Ovary (tissue), 9 donors: Measurements from ENCODE around the gene RSRC2. TPM values are rescaled to one million over a fixed set of nuclear protein-coding genes. Genes with fewer than 3 reads are reported as not detected.
"Not testable (repeated sequence)": the region's sequence is repeated elsewhere in the genome, so short reads cannot be mapped to it uniquely, and the experiment has no call there.

ENCODE experiments used
- DNase-seq, 5 donors: peaks; one replicate each; pipeline ENCODE4 v3.0.0-alpha.2; 2019 to 2020
- H3K27ac ChIP-seq, 2 donors: fragments of 200-600 bp; one replicate each; pipeline versions ENCODE4 v1.5.1 to v1.8.0; 2019 to 2022
- H3K27me3 ChIP-seq: fragments of 200-600 bp; one replicate; pipeline ENCODE4 v1.8.0; 2022
- H3K36me3 ChIP-seq: fragments of 200-600 bp; sonication (generic); one replicate; pipeline ENCODE4 v1.5.1; 2019
- H3K4me1 ChIP-seq: one replicate; pipeline ENCODE4 v1.8.1; 2013; ENCODE audit warnings: mild to moderate bottlenecking, moderate library complexity; ENCODE audit not compliant: insufficient read depth
- H3K4me3 ChIP-seq: fragments of 200-600 bp; sonication (generic); one replicate; pipeline ENCODE4 v1.5.1; 2017
- H3K9me3 ChIP-seq, 2 donors: fragments of 200-600 bp in 1 of 2; sonication (generic) in 1 of 2; one replicate each; pipeline versions ENCODE4 v1.5.1 to v1.8.1; 2013 to 2019; ENCODE audit warnings: mild to moderate bottlenecking in 1 of 2, moderate library complexity in 1 of 2
- CTCF ChIP-seq, 3 donors: fragments of 450-650 bp in 2 of 3; fragments of 200-600 bp in 1 of 3; IDR thresholded peaks; one replicate each; pipeline versions ENCODE4 v1.5.1 to v1.8.0; 2016 to 2022; ENCODE audit warnings: antibody characterized with exemption in 3 of 3, mild to moderate bottlenecking in 1 of 3
- EP300 ChIP-seq: sonication (generic); formaldehyde crosslinking; IDR thresholded peaks from one replicate; pipeline ENCODE4 v1.6.1; 2017; ENCODE audit warnings: antibody characterized with exemption
- POLR2A ChIP-seq: fragments of 450-650 bp; IDR thresholded peaks from one replicate; pipeline ENCODE4 v1.6.1; 2017; ENCODE audit warnings: antibody characterized with exemption, mild to moderate bottlenecking, moderate library complexity
- WGBS, 3 donors: extraction: QIAGEN DNeasy Blood & Tissue Kit in 1 of 3; methylation state at CpG; one replicate each; pipeline versions ENCODE4 v1.1.5 to v1.1.7; 2013 to 2017; 5-methylcytosine and 5-hydroxymethylcytosine counted together
- intact Hi-C, 4 donors: fragments of 100-400 bp; cut with DNase I; formaldehyde crosslinking; loops; one replicate each; pipeline versions ENCODE4 v1.11.0 to v1.15.1; 2022 to 2023
- polyA plus RNA-seq, 2 donors: library from polyadenylated mRNA; stranded (reverse); fragments of 200-250 nt in 1 of 2; fragments of 350-450 nt in 1 of 2; fragmentation: Illumina TruSeq in 1 of 2; extraction: RNeasy Lipid Tissue Mini Kit (QIAGEN cat#74804) in 1 of 2; gene quantifications; one replicate each; pipeline ENCODE4 v1.2.3, GENCODE V29; 2013 to 2014
- total RNA-seq, 7 donors: library from RNA; depleted of rRNA in 2 of 7; stranded (reverse); fragments of >200 nt in 2 of 7; fragmentation: NEBNext Ultra II Directional in 3 of 7; extraction: Animal tissue kit (Norgen Biotek cat#: 25700) in 3 of 7; gene quantifications; one replicate each; pipeline versions ENCODE4 v1.1.0 to v1.2.4, GENCODE V29; 2016 to 2023
- donor health status: DM: no; HTN: no; CAD: no; lungs with moderate emphysema.
- donor health status: DM: no; HTN: no; CAD: no.
- donor health status: Bipolar disorder and iron deficiency.
- donor health status: DM: yes; HTN: yes; CAD: no.
- donor health status: DM: no; HTN: no; CAD: no.
- donor health status: DM: yes; HTN: yes; CAD: no.

The RSRC2 gene
- total and polyA plus RNA-seq, 9 donors: 54.1 to 90.7 (median 62.7) TPM

GRCh38 chr12:122516544-122517361 lies 10.0 kb downstream of the RSRC2 start:
- H3K9me3 ChIP-seq: no peaks in the 10 kb centered on the region
- H3K4me3 ChIP-seq: no peak overlapping the region
- H3K27me3 ChIP-seq: no peaks in the 10 kb centered on the region
- no peaks in the 10 kb centered on the region for H3K36me3 ChIP-seq
- TF ChIP-seq EP300 (no peak), POLR2A (no peak), CTCF (IDR thresholded peaks at IDR 0.05) (no peak)
- 88 to 90% (median 89%) methylated on average over 13 of the region's 13 CpGs for WGBS, 3 donors
- DNase-seq: no peak
- H3K4me1 ChIP-seq: peaks cover 2% of the 10 kb centered on the region
- H3K27ac ChIP-seq: no peak overlapping the region
- intact Hi-C loops: no loop called here

- Histone ChIP-seq H3K36me3 (no peaks in the 10 kb centered on the region), H3K4me3 (no peak overlapping the region), H3K4me1 (peaks cover 2% of the 10 kb centered on the region), H3K9me3 (no peaks in the 10 kb centered on the region), H3K27ac (no peak overlapping the region), H3K27me3 (no peaks in the 10 kb centered on the region)
- WGBS, 3 donors: 87 to 94% (median 88%) methylated on average over 2 of the region's 2 CpGs
- intact Hi-C loops: no loop called here
- no peak for TF ChIP-seq EP300
- no peak for TF ChIP-seq POLR2A
- no peak for TF ChIP-seq CTCF (IDR thresholded peaks at IDR 0.05)
- DNase-seq: no peak
These were observed 11.5 kb downstream of the RSRC2 start for GRCh38 chr12:122515275-122515674.

- intact Hi-C loops: no loop called here
- H3K4me3 ChIP-seq: no peak overlapping the region
- TF ChIP-seq EP300: no peak
- TF ChIP-seq POLR2A: no peak
- no peak for TF ChIP-seq CTCF (IDR thresholded peaks at IDR 0.05)
- no peaks in the 10 kb centered on the region for H3K36me3 ChIP-seq
- H3K27me3 ChIP-seq: no peaks in the 10 kb centered on the region
- peaks cover 2% of the 10 kb centered on the region for H3K4me1 ChIP-seq
- H3K9me3 ChIP-seq: no peaks in the 10 kb centered on the region
- H3K27ac ChIP-seq: no peak overlapping the region
- no peak for DNase-seq
- WGBS, 3 donors: 88 to 93% (median 90%) methylated on average over 4 of the region's 4 CpGs
These were observed 13.1 kb downstream of the RSRC2 start for GRCh38 chr12:122513660-122514059.

- H3K27ac ChIP-seq, intact Hi-C loops, H3K4me1 ChIP-seq, H3K4me3 ChIP-seq, H3K36me3 ChIP-seq, DNase-seq, H3K9me3 ChIP-seq, H3K27me3 ChIP-seq: not testable (repeated sequence)
- WGBS, 3 donors: 80 to 85% (median 81%) methylated on average over 3 of the region's 3 CpGs
These were observed 13.7 kb downstream of the RSRC2 start for GRCh38 chr12:122513028-122513427.

- H3K36me3 ChIP-seq: no peaks in the 10 kb centered on the region
- no peak for DNase-seq
- intact Hi-C loops: no loop called here
- H3K27ac ChIP-seq: no peak overlapping the region
- 88 to 92% (median 89%) methylated on average over 5 of the region's 5 CpGs for WGBS, 3 donors
- H3K4me3 ChIP-seq: no peak overlapping the region
- no peaks in the 10 kb centered on the region for H3K9me3 ChIP-seq
- no peaks in the 10 kb centered on the region for H3K27me3 ChIP-seq
- no peak for TF ChIP-seq POLR2A
- TF ChIP-seq EP300: no peak
- TF ChIP-seq CTCF (IDR thresholded peaks at IDR 0.05): no peak
- H3K4me1 ChIP-seq: no peaks in the 10 kb centered on the region
These were observed 18.6 kb downstream of the RSRC2 start for GRCh38 chr12:122508163-122508562.
